GM19099 (cell line): ENCODE measurements around the gene ANO2.

Experiments used
- POLR2A ChIP-seq: IDR thresholded peaks from 3 replicates; pipeline ENCODE4 v1.6.1; 2011; ENCODE audit warnings: low read depth; ENCODE audit not compliant: insufficient read length; ENCODE audit errors: extremely low read depth

ANO2 gene

DNA sequence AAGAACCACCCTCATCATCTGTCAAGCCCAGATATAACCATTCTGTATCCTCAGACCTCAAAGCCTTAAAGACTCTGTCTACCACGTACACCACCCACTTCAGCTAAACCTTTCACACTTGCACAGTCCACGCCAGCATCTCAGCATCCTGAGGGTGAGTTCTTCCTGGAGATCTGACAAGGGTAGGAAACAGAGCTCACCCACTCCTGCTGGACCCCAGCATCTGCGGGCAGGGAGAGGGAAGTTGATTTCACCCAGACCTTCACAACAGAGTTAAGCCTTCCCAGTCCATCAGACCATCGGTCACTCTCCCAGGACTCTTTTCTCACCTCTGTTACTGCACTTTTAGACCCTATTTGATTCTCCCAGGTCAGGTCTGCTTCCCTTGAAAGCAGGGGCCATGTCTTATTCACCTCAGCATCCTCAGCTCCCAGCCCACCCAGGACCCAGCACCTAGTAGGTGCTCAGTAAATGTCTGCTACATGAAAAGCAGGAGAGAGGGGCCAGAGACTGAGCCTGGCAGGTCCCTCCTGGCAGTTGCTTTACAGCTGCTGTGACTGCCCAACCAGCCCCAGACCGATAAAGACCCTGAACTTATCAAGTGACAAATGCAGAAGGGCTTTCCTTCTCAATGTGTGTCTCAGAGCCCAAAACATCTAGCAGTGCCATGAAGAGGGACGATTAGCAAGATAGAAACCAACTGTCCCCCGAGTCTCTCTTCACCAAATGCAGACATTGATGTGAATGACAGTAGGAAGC lies 34.1 kb downstream of the ANO2 start:
- TF ChIP-seq POLR2A = no peak

DNA sequence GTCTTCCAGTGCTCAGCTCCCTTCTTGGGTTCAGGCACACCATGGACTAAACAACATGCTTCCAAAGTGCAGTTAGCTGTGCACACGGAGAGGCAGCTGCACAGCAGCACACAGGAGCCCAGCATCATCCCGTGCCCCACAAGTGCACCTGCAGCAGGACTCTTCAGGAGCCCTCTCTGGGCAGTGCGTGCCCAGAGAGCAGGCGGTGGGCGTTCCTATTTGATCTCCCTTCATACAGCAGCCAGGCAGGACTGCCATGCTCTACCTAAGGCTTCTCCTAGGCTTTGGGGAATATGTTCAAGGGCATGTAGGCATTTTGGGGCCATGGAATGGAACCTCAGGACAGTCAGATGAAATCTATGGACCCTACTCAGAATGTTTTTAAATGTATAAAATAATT lies 35.5 kb downstream of the ANO2 start:
- no peak for TF ChIP-seq POLR2A

DNA sequence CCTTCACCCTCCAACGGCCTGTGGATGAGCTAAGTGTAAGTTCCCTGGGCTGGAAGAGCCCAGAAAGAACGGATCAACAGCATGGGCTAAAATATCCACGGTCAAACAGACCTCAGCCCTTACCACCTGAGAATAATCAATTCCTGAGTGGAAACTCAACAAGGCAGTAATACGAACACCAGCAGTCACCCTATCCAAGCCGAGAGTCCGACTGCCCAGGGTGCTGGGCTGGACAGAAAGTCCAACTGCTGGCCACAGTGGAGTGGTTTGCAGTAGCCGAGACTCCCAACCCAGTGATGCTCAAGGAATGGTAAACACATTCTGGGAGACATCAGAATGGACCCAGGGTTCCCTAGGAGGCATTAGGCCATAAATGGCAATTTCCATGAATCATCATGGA lies 36.8 kb downstream of the ANO2 start:
- no peak for TF ChIP-seq POLR2A

DNA sequence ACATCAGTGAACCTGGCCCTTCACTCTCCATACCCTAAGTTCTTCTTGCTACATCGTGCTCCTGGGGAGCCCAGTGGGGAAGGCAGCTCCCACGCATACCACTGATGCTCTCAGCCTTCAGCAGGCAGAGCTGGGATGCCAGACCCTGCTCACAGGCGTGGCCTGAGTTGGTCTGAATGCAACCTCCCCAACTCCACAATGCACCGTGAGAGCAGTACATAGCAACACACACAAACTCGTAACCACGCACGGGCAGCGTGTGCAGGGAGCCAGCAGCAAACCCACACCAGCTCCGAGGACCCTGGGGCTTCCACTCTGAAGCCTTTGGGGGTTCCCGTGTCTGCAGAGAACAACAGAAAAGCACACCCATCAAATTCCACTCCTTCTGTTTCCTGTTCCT lies 37.3 kb downstream of the ANO2 start:
- TF ChIP-seq POLR2A = no peak

DNA sequence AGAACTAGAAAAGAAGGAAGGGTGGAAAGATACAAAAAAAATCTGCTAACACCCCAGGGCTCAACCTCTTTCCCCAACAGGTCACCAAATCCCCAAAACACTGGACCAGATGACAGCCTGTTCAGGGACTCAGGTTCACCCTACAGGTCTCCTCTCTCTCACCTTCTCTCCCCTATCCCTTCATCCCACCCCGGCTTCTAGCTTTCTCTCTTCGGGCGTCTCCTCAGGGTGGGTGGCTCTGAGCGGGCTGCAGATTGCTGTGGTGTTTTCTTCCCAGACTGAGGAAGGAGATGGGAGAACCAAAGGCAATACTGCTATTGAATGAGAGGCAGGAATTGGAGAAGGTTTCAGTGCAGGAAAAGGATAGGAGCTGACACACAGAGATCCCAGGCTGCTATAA lies 39.3 kb downstream of the ANO2 start:
- no peak for TF ChIP-seq POLR2A

DNA sequence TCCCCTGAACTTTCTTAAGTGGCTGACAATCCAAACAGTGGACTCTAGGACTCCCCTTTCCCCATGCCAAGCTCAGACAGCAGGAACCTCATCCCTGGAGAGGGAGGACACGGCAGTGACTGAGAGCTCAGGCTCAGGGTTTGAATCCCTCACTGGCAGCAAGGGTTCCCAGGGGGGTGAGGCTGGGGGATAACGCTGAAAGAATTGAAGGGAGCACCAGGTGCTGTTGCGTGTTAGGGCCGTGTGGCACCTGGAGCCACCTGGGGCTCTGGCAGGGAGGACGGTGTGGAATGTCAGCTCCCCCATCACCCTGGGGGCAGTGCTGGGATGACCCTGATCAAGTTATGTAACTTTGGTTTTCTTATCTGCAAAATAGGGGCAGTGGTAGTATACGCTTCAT lies 40.1 kb downstream of the ANO2 start:
- TF ChIP-seq POLR2A = no peak

DNA sequence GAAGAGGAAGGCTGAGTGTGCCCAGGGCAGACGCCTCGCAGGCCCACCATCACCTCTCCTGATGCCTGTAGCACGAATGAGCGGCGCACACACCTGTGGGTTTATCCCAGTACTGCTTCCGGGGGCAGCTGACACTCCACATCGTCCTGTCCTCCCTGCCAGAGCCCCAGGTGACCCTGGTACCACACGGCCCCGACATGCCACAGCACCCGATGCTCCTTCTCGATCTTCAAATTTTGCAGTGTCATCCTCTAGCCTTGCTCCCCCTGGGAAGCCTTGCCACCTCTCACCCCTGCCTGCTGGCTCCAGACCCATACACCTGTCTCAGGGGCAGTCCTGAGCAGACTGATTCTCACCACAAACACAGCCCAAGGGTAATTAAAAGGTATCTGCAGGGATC lies 40.6 kb downstream of the ANO2 start:
- no peak for TF ChIP-seq POLR2A

DNA sequence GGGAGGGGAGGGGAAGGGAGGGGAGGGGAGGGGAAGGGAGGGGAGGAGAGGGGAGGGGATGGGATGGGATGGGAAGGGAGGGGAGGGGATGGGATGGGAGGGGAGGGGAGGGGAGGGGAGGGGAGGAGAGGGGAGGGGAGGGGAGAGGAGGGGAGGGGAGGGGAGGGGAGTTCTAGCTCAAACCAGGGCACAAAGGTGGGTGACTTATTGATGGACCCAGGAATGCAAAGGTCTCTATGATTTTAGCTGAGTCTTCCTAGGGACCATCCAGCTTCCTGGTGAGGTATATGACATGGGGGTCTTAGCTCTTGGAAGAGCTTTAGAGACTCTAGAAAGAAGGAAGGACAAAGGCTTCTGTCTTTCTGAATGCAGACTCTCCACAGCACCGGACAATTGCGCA lies 42.3 kb downstream of the ANO2 start:
- no peak for TF ChIP-seq POLR2A

DNA sequence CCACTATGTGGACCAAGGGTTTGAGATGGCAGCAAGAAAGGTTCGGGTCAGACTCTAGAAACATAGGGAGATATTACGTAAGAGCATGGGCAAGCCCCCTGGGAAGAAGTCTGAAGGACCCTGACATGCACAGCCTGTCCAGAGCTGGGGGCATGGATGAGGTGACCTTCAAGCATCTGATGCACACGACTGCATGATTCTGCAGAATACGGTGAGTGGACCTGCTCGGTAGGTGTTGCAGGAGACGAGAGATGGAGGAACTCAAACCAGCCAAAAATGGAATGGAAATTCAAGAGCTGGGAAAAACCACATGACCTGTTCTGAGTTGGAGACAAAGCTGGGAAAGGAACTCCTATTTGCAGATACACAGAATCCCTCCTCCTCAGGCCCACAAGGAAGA lies 43.6 kb downstream of the ANO2 start:
- TF ChIP-seq POLR2A = no peak

DNA sequence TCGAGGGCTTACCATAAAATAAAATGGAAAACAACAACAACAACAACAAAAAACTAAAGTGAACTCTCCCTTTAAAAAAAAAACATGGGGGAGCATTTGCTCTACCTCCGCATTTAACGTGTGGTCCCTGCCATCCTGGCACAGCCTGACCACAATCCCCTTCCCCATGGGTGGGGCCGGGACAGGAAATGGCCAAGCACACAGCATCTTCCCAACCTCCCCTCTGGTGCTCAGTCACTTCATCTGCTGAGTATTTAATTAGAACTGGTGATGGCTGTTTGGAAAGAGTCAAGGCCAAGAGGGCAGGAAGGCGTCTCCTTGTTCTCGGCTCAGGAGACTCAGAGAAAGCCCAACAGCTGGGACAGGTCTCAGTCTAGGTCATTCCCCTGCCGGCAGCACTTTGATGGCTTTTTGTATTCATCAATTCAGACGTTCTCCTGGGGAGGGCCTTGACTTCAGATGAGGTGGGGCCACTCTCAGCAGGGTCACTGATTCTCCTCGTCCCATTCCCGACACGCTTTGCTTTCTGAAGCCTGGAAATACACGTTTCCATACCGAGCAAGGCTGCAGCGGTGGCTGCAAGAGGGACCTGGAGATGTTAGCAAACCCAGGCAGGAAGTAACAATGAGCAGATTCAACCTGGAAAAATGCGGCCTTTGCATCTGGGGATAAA lies 44.4 kb downstream of the ANO2 start:
- TF ChIP-seq POLR2A = no peak

DNA sequence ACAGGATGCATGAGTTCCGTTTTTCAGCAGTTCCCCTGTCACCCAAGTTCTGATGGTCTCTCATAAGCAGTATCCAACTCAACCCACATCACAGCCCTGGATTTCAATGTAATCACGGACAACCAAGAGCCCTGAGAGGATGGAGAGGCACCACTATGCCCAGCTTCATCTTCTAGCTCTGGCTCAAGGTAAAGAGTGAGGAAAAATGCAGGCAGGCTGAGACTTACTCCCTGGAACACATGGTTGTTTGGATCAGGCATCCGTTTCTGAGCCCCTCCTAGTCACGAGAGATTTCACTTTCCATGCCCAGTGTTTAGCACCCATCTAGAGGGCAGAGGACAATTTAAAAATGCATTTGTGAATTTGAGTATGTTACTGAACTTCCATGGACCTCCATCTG lies 45.0 kb downstream of the ANO2 start:
- no peak for TF ChIP-seq POLR2A

DNA sequence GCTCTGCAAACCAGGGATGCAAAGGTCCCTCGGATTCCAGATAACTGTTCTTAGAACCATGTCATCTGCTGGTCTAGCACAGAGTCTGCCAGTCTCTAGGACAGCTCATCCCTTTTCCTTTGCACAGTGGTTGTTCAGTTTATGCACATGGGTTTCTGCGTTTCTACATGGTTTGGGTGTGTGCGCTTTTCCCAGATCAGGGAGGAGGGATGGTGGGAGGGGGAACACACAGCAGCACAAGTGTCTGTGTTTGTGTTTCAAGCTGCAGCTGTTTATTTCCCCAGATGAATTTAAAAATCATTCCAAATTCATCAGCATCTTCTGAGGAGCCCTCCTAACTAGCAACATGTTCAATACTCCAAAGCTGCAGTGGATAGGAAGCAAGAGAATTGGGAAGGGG lies 45.4 kb downstream of the ANO2 start:
- no peak for TF ChIP-seq POLR2A

DNA sequence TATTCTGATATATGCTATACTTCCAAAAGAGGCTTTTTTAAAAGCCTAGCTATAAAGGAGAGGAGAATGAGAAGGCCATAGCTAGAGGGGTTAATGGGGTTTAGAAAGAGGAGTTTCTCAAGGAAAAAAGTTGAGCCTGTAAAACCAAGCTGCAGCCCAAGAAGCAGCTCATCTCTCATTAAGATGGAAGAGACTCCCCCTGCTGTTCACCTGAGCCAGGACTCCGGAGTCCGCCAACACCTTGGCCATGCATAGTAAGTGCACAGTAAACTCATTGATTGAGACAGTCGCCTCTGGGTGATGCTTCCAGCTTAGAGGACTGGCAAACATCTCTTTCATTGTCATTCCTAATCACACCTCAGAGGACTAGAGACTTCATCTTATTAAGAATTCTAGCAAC lies 46.2 kb downstream of the ANO2 start:
- TF ChIP-seq POLR2A = no peak

DNA sequence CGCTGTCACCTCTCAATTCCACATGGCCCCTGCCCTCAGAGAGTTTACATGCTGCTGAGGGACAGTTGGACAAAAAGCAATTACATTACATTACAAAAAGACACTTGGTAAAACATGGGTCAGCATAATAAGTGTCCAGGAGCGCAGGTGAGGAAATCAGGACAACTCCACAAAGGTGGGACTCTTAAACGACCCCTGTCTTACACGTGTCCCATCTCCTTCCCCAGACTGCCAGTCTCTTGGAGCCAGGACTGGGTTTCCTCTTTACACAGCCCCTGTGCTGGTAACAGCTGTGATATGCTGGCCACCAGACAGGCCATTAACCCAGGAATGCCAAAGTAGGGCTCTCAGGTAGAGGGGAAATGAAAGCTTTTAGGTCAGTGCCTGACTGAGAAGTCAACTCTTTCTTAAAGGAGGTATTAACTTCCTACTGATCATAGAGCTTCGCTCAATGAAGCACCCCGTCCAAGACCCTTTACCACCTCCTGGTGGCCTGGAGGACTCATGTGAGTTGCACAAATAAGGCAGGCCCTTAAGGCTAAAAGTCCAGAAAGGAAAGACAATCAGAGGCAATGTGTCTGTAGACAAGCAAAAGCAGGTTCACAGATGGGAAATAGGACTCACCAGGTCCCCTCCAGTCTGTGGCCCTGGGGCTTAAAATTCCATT lies 55.5 kb downstream of the ANO2 start:
- no peak for TF ChIP-seq POLR2A

DNA sequence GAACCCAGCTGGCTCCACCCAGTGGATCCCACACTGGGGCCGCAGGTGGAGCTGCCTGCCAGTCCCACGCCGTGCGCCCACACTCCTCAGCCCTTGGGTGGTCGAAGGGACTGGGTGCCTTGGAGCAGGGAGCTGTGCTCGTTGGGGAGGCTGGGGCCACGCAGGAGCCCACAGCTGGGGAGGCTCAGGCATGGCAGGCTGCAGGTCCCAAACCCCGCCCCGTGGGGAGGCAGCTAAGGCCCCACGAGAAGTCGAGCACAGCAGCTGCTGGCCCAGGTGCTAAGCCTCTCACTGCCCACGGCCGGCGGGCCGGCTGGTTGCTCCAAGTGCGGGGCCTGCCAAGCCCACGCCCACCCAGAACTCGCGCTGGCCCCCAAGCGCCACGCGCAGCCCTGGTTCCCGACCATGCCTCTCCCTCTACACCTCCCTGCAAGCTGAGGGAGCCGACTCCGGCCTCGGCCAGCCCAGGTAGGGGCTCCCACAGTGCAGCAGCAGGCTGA lies 56.2 kb downstream of the ANO2 start:
- TF ChIP-seq POLR2A = no peak

DNA sequence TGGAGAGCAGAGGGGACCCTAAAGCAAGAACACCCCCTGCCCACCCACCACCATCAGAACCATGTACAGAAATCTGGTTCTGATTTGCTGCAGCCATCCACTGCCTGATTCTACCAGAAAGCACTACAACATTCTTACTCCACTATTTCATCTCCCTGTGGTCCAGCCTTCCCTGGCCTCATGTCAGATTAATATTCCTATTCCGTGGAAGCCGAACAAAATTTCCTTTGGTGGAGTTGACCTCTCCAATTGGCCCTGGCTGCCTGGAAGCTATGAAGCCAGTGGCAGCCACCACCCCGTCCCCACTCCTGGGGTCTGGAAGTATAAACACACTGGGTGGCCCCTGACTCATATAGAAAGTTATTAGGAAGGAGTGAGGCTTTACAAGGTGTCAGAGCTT lies 60.2 kb downstream of the ANO2 start:
- no peak for TF ChIP-seq POLR2A
